IPS DF 4.7 (cell line): ENCODE data around the gene PRKCQ.
"Not testable (repeated sequence)": the region's sequence is repeated elsewhere in the genome, so short reads cannot be mapped to it uniquely, and the experiment has no call there.

Experiments
- DNase-seq: peaks from one replicate; pipeline ENCODE4 v3.0.0-alpha.2; 2013; ENCODE audit warnings: low spot score; ENCODE audit errors: extremely low read depth

PRKCQ gene

GRCh38 chr10:6595499-6595898 lies 15.4 kb upstream of the PRKCQ start:
- no peak for DNase-seq

- no peak for DNase-seq
These were observed 13.2 kb upstream of the PRKCQ start for GRCh38 chr10:6593241-6593671.

GRCh38 chr10:6592080-6592479 lies 12.0 kb upstream of the PRKCQ start:
- no peak for DNase-seq

- DNase-seq = no peak
These were observed 11.6 kb upstream of the PRKCQ start for GRCh38 chr10:6591668-6592067.

GRCh38 chr10:6590100-6590499 lies 10.0 kb upstream of the PRKCQ start:
- DNase-seq = no peak

- no peak for DNase-seq
These were observed 9.4 kb upstream of the PRKCQ start for GRCh38 chr10:6589287-6590094.

GRCh38 chr10:6588845-6589244 lies 8.8 kb upstream of the PRKCQ start:
- no peak for DNase-seq

GRCh38 chr10:6588082-6588481 lies 8.0 kb upstream of the PRKCQ start:
- DNase-seq = no peak

- no peak for DNase-seq
These were observed 6.4 kb upstream of the PRKCQ start for GRCh38 chr10:6586501-6586900.

GRCh38 chr10:6583447-6583846 lies 3.4 kb upstream of the PRKCQ start:
- DNase-seq = no peak

- not testable (repeated sequence) for DNase-seq
These were observed 2.8 kb upstream of the PRKCQ start for GRCh38 chr10:6582913-6583312.

- no peak for DNase-seq
These were observed 2.2 kb upstream of the PRKCQ start for GRCh38 chr10:6582298-6582697.

GRCh38 chr10:6581778-6582228 lies 1.7 kb upstream of the PRKCQ start:
- DNase-seq = no peak

- DNase-seq = not testable (repeated sequence)
These were observed 1.1 kb upstream of the PRKCQ start for GRCh38 chr10:6581223-6581622.

GRCh38 chr10:6580279-6581029 lies 378 bp upstream of the PRKCQ start:
- DNase-seq = no peak

- DNase-seq = no peak
These were observed 733 bp downstream of the PRKCQ start for GRCh38 chr10:6579183-6579903.

GRCh38 chr10:6578795-6579182 lies 1.3 kb downstream of the PRKCQ start:
- no peak for DNase-seq

- DNase-seq = no peak
These were observed 1.8 kb downstream of the PRKCQ start for GRCh38 chr10:6578251-6578771.

GRCh38 chr10:6576326-6576725 lies 3.8 kb downstream of the PRKCQ start:
- no peak for DNase-seq

- DNase-seq = no peak
These were observed 5.4 kb downstream of the PRKCQ start for GRCh38 chr10:6574664-6575176.

- no peak for DNase-seq
These were observed 9.2 kb downstream of the PRKCQ start for GRCh38 chr10:6570893-6571292.

GRCh38 chr10:6569259-6569658 lies 10.8 kb downstream of the PRKCQ start:
- no peak for DNase-seq
